ENCODE results near the gene ABHD11.

DNA sequence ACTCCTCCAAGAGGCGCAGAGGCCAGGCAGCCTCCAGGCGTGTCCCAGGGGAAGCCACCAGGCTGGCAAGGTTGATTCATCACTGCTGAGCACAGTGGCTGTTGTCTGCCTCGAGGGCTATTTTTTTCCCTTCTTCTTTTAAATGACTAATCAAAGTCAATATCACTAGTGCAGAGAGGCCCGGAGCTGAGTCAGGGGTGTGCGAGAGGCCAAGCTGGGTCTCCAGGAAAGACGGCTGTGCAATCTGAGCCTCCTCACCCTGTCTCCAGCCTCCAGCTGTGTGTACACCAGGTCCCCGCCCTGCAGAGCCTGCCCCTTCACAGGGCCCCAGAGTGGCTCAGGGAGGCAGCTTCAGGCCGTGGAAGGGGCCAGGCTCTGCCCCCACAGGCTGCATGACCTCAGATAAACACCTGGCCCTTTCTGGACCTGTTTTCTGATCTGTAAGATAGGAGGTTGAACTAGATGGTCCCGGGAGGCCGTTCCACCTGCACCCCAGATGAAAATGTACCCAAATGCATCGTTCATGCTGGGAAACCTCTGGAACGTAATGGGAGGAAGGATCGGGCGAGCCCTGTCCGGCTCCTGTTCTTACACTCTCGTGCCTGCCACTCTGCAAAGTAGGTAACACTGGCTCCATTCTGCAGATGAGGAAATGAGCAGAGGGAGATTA lies 22.8 kb downstream of the ABHD11 start:
- TF ChIP-seq CTCF (conservative IDR thresholded peaks at IDR 0.05; ENCODE audit: low read depth in 2 of 2) (no peak), EZH2 (IDR thresholded peaks at IDR 0.05; ENCODE audit: low read depth, unreplicated experiment) (no peak), CREB1 (CRISPR knock-in tag; IDR thresholded peaks at IDR 0.05; ENCODE audit: low read depth) (no peak), JUNB (IDR thresholded peaks at IDR 0.05; ENCODE audit: unreplicated experiment) (no peak), POLR2AphosphoS5 (IDR thresholded peaks at IDR 0.05; ENCODE audit: low read depth) (no peak), STAT1 (IDR thresholded peaks at IDR 0.05; ENCODE audit: unreplicated experiment) (no peak), EZH2phosphoT487 (IDR thresholded peaks at IDR 0.05; ENCODE audit: unreplicated experiment) (no peak), ZNF114 (CRISPR knock-in tag; IDR thresholded peaks at IDR 0.05) (no peak)
- TF ChIP-seq, protein P1, sequence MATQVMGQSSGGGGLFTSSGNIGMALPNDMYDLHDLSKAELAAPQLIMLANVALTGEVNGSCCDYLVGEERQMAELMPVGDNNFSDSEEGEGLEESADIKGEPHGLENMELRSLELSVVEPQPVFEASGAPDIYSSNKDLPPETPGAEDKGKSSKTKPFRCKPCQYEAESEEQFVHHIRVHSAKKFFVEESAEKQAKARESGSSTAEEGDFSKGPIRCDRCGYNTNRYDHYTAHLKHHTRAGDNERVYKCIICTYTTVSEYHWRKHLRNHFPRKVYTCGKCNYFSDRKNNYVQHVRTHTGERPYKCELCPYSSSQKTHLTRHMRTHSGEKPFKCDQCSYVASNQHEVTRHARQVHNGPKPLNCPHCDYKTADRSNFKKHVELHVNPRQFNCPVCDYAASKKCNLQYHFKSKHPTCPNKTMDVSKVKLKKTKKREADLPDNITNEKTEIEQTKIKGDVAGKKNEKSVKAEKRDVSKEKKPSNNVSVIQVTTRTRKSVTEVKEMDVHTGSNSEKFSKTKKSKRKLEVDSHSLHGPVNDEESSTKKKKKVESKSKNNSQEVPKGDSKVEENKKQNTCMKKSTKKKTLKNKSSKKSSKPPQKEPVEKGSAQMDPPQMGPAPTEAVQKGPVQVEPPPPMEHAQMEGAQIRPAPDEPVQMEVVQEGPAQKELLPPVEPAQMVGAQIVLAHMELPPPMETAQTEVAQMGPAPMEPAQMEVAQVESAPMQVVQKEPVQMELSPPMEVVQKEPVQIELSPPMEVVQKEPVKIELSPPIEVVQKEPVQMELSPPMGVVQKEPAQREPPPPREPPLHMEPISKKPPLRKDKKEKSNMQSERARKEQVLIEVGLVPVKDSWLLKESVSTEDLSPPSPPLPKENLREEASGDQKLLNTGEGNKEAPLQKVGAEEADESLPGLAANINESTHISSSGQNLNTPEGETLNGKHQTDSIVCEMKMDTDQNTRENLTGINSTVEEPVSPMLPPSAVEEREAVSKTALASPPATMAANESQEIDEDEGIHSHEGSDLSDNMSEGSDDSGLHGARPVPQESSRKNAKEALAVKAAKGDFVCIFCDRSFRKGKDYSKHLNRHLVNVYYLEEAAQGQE (IDR thresholded peaks at IDR 0.05; ENCODE audit: unreplicated experiment), result no peak
- TF ChIP-seq, protein P2, sequence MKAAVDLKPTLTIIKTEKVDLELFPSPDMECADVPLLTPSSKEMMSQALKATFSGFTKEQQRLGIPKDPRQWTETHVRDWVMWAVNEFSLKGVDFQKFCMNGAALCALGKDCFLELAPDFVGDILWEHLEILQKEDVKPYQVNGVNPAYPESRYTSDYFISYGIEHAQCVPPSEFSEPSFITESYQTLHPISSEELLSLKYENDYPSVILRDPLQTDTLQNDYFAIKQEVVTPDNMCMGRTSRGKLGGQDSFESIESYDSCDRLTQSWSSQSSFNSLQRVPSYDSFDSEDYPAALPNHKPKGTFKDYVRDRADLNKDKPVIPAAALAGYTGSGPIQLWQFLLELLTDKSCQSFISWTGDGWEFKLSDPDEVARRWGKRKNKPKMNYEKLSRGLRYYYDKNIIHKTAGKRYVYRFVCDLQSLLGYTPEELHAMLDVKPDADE (IDR thresholded peaks at IDR 0.05), result no peak

Measured in GM23338 (cell line).